ENCODE data around the gene EIF5. TPM values are rescaled to one million over a fixed set of nuclear protein-coding genes. Genes with fewer than 3 reads are reported as not detected.
A peak's percentile ranks its signal among the peaks of the same experiment; 100 is the strongest.

EIF5 gene
- polyA plus RNA-seq, 1 experiment: 477 TPM

GRCh38 chr14:103378038-103378854 lies 44.2 kb downstream of the EIF5 start:
- no peak overlapping the region for H3K27ac ChIP-seq (ENCODE audit: low read depth, low read length)
- DNase-seq (ENCODE audit: low read depth, low spot score): no peak
- TF ChIP-seq, protein P1, sequence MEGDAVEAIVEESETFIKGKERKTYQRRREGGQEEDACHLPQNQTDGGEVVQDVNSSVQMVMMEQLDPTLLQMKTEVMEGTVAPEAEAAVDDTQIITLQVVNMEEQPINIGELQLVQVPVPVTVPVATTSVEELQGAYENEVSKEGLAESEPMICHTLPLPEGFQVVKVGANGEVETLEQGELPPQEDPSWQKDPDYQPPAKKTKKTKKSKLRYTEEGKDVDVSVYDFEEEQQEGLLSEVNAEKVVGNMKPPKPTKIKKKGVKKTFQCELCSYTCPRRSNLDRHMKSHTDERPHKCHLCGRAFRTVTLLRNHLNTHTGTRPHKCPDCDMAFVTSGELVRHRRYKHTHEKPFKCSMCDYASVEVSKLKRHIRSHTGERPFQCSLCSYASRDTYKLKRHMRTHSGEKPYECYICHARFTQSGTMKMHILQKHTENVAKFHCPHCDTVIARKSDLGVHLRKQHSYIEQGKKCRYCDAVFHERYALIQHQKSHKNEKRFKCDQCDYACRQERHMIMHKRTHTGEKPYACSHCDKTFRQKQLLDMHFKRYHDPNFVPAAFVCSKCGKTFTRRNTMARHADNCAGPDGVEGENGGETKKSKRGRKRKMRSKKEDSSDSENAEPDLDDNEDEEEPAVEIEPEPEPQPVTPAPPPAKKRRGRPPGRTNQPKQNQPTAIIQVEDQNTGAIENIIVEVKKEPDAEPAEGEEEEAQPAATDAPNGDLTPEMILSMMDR (IDR thresholded peaks at IDR 0.05; ENCODE audit: low read depth, low read length): no peak

DNA sequence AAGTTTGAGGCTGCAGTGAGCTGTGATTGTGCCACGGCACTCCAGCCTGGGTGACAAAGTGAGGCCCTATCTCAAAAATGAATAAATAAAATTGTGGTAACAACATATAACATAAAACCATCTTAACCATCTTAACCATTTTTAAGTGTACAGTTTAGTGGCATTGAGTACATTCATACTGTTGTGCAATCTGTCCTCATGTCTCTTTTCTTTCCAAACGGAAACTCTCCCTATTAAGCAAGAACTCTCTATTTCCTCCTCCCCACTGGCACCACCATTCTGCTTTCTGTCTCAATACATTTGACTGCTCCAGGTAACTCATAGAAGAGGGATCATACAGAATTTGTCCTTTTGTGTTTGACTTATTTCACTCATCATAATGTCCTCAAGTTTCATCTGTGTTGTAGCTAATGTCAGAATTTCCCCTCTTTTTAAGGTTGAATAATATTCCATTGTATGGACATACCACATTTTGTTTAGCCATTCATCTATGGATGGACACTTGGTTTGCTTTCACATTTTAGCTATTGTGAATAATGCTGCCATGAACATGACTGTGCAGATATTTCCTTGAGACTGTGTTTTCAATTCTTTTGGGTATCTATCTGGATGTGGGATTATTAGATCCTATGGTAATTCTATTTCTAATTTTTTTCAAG lies 46.8 kb downstream of the EIF5 start:
- no peaks in the 10 kb centered on the region; the same call in 1 of the 2 replicates for H3K9me3 ChIP-seq (ENCODE audit: control insufficient read depth, insufficient read depth, low read length)
- ChIA-PET POLR2A (no interaction called here), CTCF (interaction anchor here (0.6 to 1.8 kb wide), 2 partner anchors 10 to 13 kb away, joined by 4 to 8 read pairs; no protein-coding TSS in a partner anchor)
- no peak overlapping the region for H3K27ac ChIP-seq (ENCODE audit: low read depth, low read length)
- DNase-seq (ENCODE audit: low read depth, low spot score): no peak
- H3K27me3 ChIP-seq (ENCODE audit: control insufficient read depth, insufficient read depth, low read length): no peaks in the 10 kb centered on the region
- no peak overlapping the region for H3K4me3 ChIP-seq (ENCODE audit: low read depth, low read length)
- TF ChIP-seq, protein P1 (IDR thresholded peaks at IDR 0.05; ENCODE audit: low read depth, low read length): no peak

More at GRCh38 chr14:103378038-103378854, 44.2 kb downstream of the EIF5 start:
- no peak overlapping the region for H3K4me3 ChIP-seq (ENCODE audit: low read depth, low read length)
- no peaks in the 10 kb centered on the region for H3K9me3 ChIP-seq (ENCODE audit: control insufficient read depth, insufficient read depth, low read length)
- no peaks in the 10 kb centered on the region for H3K27me3 ChIP-seq (ENCODE audit: control insufficient read depth, insufficient read depth, low read length)
- ChIA-PET POLR2A (interaction anchor here (0.8 kb wide), 1 partner anchor 44 kb away, joined by 3 read pairs; the partner anchor contains the start of gene EIF5), CTCF (interaction anchor here (6.3 kb wide), 1 partner anchor 14 kb away, joined by 35 read pairs; no protein-coding TSS in a partner anchor)

DNA sequence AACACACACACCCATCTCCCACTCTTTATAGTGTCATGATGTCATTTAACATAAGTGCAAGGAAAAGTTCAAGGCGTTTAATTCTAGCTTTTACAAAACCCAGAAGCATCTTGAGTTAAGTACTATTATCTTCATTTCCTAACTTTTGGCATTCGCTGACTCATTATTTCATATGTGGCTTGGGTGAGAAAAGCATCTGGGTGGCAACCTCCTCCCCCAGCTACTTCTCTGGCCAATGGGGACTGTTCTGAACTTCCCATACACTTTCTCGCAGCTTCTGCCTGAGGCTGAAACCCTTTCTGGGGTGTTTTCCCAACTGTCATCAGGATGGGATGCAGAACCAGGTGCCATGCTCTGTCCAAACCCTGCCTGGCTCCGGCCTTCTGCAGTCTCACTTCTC lies 48.3 kb downstream of the EIF5 start:
- H3K9me3 ChIP-seq (ENCODE audit: control insufficient read depth, insufficient read depth, low read length): no peaks in the 10 kb centered on the region; the same call in 1 of the 2 replicates
- peak overlapping the region; percentile 21 for H3K27ac ChIP-seq (ENCODE audit: low read depth, low read length)
- TF ChIP-seq, protein P1 (IDR thresholded peaks at IDR 0.05; ENCODE audit: low read depth, low read length): no peak
- ChIA-PET POLR2A (interaction anchor here (0.6 to 1.0 kb wide), 2 partner anchors 25 to 49 kb away, joined by 3 read pairs; no protein-coding TSS in a partner anchor), CTCF (interaction anchor here (0.6 to 1.4 kb wide), 3 partner anchors 12 to 528 kb away, joined by 3 to 4 read pairs (median 4); no protein-coding TSS in a partner anchor)
- H3K27me3 ChIP-seq (ENCODE audit: control insufficient read depth, insufficient read depth, low read length): no peaks in the 10 kb centered on the region
- H3K4me3 ChIP-seq (ENCODE audit: low read depth, low read length): no peak overlapping the region
- DNase-seq (ENCODE audit: low read depth, low spot score): no peak

- Histone ChIP-seq H3K27ac (ENCODE audit: low read depth, low read length) (peak overlapping the region; percentile 81), H3K9me3 (ENCODE audit: control insufficient read depth, insufficient read depth, low read length) (no peaks in the 10 kb centered on the region; the same call in 1 of the 2 replicates), H3K4me3 (ENCODE audit: low read depth, low read length) (peak overlapping the region; percentile 75), H3K27me3 (ENCODE audit: control insufficient read depth, insufficient read depth, low read length) (no peaks in the 10 kb centered on the region)
- CTCF ChIA-PET: interaction anchor here (1.0 kb wide), 1 partner anchor 8 kb away, joined by 4 read pairs; no protein-coding TSS in a partner anchor
- POLR2A ChIA-PET: interaction anchor here (0.5 to 1.7 kb wide), 4 partner anchors 17 to 51 kb away, joined by 3 to 10 read pairs (median 6); partner anchors contain the start of gene EIF5
- DNase-seq (ENCODE audit: low read depth, low spot score): no peak
- TF ChIP-seq, protein P1 (IDR thresholded peaks at IDR 0.05; ENCODE audit: low read depth, low read length): no peak
Observed at GRCh38 chr14:103384450-103385151, 50.6 kb downstream of the EIF5 start.
